GM18519 (cell line): ENCODE results near the gene TMEM69.
"Not testable (repeated sequence)": the region's sequence is repeated elsewhere in the genome, so short reads cannot be mapped to it uniquely, and the experiment has no call there.

ENCODE experiments used
- ATAC-seq: cut with Tn5 transposase; IDR thresholded peaks from one replicate; pipeline ENCODE4 v1.9.1; 2021; ENCODE audit warnings: mild to moderate bottlenecking, moderate library complexity; ENCODE audit not compliant: unreplicated experiment, low FRiP score

Gene TMEM69

GRCh38 chr1:45676553-45676952, 11.4 kb upstream of the TMEM69 start:
- not testable (repeated sequence) for ATAC-seq

- ATAC-seq, result no peak
Observed at GRCh38 chr1:45677751-45678245, 10.2 kb upstream of the TMEM69 start.

GRCh38 chr1:45678489-45678888, 9.5 kb upstream of the TMEM69 start:
- ATAC-seq, result no peak

- ATAC-seq, result no peak
Observed at GRCh38 chr1:45679123-45679522, 8.9 kb upstream of the TMEM69 start.

GRCh38 chr1:45682942-45683341, 5.0 kb upstream of the TMEM69 start:
- no peak for ATAC-seq

GRCh38 chr1:45684402-45684801, 3.6 kb upstream of the TMEM69 start:
- no peak for ATAC-seq

- no peak for ATAC-seq
Observed at GRCh38 chr1:45685308-45686014, 2.5 kb upstream of the TMEM69 start.

GRCh38 chr1:45686015-45686287, 2.0 kb upstream of the TMEM69 start:
- ATAC-seq, result peak; percentile 1

GRCh38 chr1:45686288-45687013, 1.5 kb upstream of the TMEM69 start, which contains the start of gene GPBP1L1:
TSS of gene GPBP1L1 (minus strand) at chr1:45686533. CDS start at chr1:45659087, 27,446 bp downstream.
- ATAC-seq, result peak; percentile 33

GRCh38 chr1:45687014-45687753, 797 bp upstream of the TMEM69 start:
- peak; percentile 74 for ATAC-seq

GRCh38 chr1:45693811-45694210, 5.8 kb downstream of the TMEM69 start:
- not testable (repeated sequence) for ATAC-seq

- ATAC-seq, result no peak
Observed at GRCh38 chr1:45694823-45695222, 6.8 kb downstream of the TMEM69 start.

- ATAC-seq, result no peak
Observed at GRCh38 chr1:45704637-45705036, 16.7 kb downstream of the TMEM69 start.

- ATAC-seq, result no peak
Observed at GRCh38 chr1:45713711-45714110, 25.7 kb downstream of the TMEM69 start.

GRCh38 chr1:45716700-45717099, 28.7 kb downstream of the TMEM69 start:
- ATAC-seq, result no peak

- ATAC-seq, result not testable (repeated sequence)
Observed at GRCh38 chr1:45717386-45717785, 29.4 kb downstream of the TMEM69 start.

GRCh38 chr1:45718289-45718688, 30.3 kb downstream of the TMEM69 start:
- ATAC-seq, result no peak

- ATAC-seq, result no peak
Observed at GRCh38 chr1:45721207-45721606, 33.2 kb downstream of the TMEM69 start.

- no peak for ATAC-seq
Observed at GRCh38 chr1:45722809-45723208, 34.8 kb downstream of the TMEM69 start.

GRCh38 chr1:45723248-45723930, 35.4 kb downstream of the TMEM69 start:
- no peak for ATAC-seq

GRCh38 chr1:45726007-45726406, 38.0 kb downstream of the TMEM69 start:
- ATAC-seq, result not testable (repeated sequence)
